SH-SY5Y (cell line): Measurements from ENCODE around the gene DNAH9.

Source experiments
- GATA2 ChIP-seq: IDR thresholded peaks from 2 replicates; pipeline ENCODE4 v1.6.1; 2011; ENCODE audit warnings: mild to moderate bottlenecking, low read depth, low read length
- GATA3 ChIP-seq: IDR thresholded peaks from 2 replicates; pipeline ENCODE4 v1.6.1; 2011; ENCODE audit warnings: low read depth, mild to moderate bottlenecking, low read length, moderate library complexity

DNAH9 gene

DNA sequence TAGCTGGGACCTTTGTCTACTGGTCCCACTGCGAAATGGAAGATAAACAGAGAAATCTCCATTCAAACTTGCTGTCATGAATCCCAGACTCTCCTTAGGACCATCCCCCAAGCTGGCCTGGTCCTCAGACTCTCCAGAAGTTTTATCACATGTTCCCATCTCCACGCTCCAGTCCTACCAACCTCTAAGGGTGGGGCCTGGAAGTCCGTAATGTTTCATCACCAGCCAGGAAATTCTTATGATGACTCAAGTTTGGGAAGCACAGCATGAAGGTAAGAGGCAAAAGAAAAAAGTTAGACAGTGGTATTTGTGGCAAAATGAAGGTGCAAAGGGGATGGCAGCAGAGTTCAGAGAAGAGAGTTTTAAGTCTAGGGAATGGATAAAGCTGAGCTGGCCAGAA, 346.3 kb downstream of the DNAH9 start:
- TF ChIP-seq GATA3 (no peak), GATA2 (no peak)

DNA sequence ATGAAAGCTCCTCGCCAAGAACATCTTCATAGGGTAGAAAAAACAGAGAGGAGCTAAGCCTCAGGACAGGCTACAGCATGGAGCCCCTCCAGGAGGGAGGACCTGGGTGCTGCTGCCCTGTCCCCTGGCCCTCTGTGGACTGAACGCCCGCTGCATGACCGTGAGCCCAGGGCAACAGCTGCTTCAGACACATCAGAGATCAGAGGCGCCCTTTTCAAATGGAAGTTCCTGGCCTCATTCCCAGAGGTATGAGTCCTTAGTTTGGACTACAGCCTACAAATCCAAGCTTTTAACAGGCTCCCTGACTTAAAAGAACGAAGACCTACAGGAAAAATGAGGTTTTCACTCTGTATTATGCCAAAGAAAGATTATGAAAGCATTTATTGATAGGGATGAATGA, 350.5 kb downstream of the DNAH9 start:
- no peak for TF ChIP-seq GATA2
- TF ChIP-seq GATA3, result no peak

DNA sequence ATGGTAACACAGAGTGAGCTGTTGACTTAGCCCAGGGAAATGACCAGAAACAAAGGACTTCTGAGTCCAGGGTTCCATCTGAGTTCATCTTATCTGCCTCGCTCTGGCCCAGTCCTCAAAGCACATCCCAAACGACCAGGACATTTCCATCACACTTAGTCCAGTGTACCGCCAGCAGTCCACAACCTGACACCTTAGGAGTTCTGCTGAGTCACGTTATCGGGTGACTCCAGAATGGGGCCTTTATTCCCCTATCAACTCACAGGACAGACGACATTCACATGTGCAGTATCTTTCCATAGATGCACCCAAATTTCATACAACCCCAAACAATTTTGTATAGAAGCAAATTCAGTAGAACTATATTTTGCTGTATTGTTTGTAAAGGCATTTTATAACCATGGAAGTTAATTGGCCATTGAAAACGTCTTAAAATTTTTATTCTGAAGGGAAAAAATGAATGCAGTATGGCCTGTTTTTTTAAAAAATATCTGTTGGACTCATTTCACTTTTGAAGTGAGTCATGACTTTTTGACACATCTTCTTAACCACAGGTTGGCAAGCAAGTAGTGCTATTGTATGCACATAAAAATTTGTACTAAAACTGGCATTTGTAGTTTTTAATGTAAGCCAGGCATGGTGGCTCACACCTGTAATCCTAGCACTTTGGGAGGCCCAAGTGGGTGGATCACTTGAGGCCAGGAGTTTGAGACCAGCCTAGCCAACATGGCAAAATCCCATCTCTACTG, 352.7 kb downstream of the DNAH9 start:
- TF ChIP-seq GATA3, result no peak
- no peak for TF ChIP-seq GATA2

DNA sequence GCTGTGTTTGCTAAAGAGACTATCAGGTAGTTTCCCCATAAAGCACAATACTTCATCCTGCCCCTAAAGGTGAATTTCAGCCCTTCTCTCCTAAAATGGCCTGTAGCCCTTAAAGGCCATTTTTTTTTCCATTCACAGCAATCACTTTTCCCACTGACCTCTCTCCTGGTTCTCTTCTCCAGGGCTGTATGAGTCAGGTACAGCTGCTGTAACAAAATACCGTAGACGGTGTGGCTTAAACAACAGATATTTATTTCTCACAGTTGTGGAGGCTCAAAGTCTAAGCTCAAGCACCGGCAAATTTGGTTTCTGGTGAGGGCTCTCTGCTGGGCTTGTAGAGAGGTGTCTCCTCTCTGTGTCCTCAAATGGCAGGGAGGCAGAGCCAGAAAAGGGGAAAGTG, 354.3 kb downstream of the DNAH9 start:
- no peak for TF ChIP-seq GATA3
- TF ChIP-seq GATA2, result no peak

DNA sequence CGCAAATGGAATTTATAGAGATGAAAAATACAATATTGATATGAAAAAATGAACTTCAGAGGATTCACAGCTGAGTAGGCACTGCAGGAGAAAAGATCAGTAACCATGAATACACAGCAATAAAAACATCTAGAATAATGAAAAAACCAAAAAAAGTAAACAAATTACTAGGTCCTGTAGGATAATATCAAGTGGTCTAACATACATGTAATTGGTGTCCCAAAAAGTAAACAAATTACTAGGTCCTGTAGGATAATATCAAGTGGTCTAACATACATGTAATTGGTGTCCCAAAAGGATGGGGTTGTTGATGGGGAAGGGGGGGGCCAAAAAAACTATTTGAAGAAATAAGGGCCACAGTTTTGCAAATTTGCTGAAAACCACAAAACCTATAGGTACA, 355.7 kb downstream of the DNAH9 start:
- TF ChIP-seq GATA3, result no peak
- TF ChIP-seq GATA2, result no peak

DNA sequence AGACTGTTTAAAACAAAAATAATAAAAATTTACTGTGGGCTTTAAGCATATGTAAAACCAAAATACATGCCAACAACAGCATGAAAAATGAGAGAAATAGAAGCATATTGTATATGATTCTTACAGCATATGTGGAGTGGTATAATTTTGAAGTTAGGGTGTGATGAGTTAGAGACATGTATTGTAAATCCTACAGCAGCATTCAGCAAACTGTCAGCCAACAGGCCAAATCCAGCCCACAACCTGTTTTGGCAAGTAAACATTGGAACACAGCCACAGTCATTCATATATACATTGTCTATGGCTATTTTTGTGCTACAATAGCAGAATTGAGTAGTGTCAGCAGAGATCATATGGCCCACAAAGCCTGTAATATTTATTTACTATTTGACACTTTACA, 356.7 kb downstream of the DNAH9 start:
- no peak for TF ChIP-seq GATA2
- no peak for TF ChIP-seq GATA3

DNA sequence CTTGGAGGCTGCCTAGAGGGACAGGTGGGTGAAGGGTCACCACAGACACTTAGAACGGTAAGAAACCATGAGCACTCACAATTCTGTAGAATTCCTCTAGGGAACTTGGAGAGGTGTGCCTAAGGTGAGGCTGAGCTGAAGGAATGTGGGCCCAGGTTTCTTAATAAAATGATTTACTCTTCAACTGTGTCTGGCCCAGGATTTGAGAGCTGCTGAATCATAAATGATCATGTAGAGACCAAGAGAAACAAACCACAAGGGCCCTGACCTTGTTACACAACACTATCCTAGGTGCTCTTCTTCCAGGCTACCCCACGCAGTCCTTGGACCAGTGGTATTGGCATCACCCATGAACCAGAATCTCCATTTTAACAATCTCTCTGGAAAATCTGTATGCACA, 371.3 kb downstream of the DNAH9 start:
- TF ChIP-seq GATA3 (no peak), GATA2 (no peak)

DNA sequence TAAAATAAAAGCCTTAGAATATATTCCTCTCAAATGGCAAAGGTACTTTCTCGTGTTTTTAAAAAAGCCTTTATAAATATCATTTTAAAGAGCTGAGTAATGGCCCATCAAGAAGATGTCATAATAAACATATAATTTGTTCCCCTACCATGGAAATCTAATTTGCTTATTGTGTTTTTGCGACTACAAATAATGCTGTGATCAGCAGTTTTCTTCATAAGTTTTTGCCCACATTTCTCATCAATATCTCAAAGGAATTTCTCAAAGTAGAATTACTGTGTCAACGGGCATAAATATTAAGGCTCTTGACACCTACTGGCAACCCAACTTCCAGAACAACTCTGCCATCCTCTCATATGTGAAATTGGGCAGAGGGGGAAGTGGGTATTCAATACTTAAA, 381.5 kb downstream of the DNAH9 start:
- no peak for TF ChIP-seq GATA2

DNA sequence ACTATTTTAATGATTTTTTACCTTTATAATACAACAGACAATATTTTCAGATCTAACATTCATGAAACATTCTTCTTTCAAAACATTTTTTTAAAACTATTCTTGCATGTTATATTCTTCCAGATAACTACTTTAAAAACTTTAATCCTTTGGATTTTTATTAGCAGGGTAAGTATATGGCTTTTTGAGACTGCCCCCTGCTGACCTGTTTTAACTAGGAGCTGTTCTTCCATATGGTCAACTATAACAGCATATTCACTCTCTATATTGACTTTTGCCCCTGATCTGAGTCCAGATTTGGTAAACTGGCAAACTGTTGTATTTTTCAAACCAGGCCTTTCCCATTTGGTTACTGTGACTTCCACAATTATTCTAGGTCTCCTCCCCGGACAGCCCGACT, 382.5 kb downstream of the DNAH9 start:
- no peak for TF ChIP-seq GATA3
- no peak for TF ChIP-seq GATA2

DNA sequence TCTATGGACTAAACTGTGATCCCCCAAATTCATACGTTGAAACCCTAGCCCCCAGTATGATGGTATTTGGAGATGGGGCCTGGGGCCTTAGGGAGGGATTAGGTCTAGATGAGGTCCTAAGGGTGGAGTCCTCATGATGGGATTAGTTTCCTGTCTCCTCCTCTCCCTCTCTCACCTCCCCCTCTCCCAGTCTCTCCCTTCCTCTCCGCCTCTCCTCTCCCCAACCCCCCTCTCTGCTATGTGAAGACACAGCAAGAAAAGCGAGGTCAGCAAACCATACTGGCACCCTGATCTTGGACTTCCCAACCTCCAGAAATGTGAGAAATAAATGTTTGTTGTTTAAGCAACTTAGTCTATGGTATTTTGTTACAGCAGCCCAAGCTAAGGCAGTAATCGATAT, 383.6 kb downstream of the DNAH9 start:
- TF ChIP-seq GATA3, result no peak
- TF ChIP-seq GATA2, result no peak

DNA sequence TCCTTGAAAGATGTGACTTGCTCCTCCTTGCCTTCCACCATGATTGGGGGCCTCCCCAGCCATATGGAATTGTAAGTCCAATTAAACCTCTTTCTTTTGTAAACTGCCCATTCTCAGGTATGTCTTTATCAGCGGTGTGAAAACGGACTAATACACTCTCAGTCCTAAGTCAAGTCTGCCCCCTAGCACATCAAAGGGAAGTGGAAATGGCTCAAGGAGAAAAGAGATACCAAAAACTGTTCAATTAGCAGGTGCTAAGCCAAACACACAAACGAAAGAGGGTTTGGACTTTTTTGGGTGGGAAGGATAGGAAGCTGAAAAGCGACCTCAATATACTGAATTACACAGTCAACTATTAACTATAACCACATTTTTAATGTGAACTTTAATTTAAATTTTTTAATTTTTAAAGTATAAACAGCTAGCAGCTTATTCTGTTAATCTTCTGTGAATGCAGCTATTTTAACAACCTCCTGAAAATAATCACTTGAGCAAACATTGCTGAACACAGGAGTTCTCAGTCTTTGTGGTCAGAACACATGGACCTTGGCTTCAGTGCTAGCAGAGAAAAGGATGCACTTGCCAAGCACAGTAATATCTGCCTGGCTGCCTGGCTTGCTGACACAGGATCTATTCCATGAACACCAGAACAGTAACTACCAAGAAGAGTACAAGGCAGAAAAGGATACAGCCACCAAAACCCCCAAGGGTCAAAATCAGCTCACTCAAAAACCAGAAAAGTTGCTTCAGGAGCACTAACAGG, 388.1 kb downstream of the DNAH9 start:
- TF ChIP-seq GATA3 (no peak), GATA2 (no peak)

DNA sequence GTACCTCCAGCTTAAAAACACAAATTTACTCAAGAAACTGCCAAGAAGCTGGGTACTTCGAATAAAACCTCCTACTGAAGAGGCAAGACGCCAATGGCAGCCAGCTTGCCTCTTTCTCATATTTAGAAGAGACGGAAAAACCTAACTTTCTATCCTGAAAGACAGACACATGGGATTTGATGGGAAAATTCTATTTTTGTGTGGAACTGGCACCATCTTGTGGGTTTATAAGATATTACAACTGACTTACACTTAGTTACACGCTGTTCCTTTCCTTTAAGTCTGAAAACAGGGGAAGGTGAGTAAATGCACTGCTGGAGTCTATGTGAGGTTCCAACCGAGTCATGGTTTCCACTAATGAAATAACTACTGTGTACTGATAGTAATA, 388.7 kb downstream of the DNAH9 start:
- TF ChIP-seq GATA2 (no peak), GATA3 (no peak)

DNA sequence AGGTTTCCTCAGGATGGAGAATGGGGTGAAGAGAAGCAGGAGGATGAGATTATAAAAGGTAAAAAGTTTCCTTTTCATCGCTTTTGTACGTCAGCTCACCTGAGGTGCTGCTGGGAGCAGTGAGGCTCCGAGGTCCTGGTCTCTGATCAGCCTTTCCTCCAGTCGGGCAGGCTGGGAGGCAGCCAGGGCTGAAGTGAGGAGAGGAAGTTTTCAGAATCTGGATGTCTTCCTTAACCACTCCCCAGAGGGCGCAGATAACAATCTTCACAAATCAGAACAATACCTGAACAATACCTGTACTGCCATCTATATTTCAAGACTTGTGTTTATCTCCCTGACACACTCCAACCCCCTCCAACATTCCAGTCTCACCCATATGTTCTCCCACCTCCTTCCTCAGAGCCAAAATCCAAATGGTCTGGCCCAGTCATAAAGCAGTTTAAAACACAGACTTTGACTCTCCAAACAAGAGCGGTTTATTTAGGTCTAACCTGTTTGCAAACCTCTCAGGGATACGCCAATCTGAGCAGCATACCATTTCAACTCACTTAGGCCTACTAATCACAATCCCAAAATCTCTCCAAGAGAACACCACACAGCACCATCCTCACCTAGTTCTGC, 392.2 kb downstream of the DNAH9 start:
- TF ChIP-seq GATA3 (no peak), GATA2 (no peak)

DNA sequence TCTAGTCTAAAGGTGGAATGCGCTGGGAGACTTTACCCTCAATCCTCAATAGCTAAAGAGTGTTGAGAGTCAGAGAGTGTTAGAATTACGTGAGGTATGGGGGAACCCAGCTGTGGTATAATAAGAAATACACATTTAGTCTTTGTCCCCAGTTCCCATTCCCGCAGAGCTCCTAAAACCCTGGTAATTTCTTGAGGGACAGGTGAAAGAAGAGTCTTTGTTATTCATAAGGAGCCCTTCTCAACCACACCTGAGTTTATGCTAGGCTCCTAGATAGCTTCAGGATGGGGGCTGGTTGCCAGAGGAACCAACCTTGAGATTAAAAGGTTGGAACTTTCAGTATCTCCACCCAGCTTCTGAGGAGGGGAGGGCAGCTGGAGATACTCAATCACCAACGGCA, 393.2 kb downstream of the DNAH9 start:
- TF ChIP-seq GATA3, result no peak
- TF ChIP-seq GATA2, result no peak

DNA sequence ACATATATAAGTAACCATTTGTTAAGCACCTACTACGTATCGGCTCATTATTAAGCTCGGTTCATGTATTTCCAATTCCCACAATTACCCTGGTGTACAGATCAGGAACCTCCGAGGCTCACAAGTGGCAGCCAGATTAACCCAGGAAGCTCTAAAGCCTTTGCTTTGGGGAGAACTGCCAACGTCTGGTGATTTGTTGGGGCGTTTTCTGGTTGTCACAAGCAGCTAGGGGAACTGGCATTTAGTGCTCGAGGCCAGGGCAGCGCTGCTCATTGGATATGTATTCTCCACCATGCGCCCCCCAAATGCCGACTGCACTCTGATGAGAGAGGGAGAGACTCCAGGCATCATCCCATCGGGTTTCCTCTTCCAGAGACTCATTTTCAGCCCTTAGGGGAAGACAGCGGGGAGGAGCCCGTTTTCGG, 398.5 kb downstream of the DNAH9 start:
- no peak for TF ChIP-seq GATA2
- no peak for TF ChIP-seq GATA3
